Measurements from ENCODE around the gene EHMT1.

Gene EHMT1

DNA sequence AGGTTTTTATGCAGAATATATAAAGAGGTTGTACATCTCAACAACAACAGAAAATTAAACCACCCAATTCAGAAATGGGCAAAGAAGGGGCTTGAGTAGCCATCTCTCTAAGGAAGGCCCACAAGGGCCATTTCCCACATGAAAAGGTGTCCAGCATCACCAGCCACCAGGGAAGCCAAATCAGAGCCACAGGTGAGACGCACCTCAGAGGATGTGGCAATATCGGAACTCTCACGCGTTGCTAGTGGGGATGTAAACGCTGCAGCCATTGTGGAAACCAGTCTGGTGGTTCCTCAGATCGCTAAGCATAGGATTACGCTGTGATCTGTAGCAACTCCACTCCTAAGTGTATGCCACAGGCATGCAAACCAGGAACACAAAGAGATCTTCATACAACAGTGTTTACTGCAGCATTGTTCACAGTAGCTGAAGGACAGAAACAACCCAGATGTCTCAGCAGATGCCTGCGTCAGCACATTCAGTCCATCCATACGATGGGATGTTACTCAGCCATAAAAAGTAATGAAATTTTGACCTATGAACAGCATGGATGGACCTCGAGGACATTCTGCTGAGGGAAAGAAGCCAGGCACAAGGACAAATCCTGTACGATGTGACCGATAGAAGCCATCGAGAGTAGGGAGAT is 174.5 kb downstream of the EHMT1 start:
- Histone ChIP-seq H4K20me1 (ENCODE audit: insufficient read depth) (no peaks in the 10 kb centered on the region), H3K4me3 (IDR thresholded peaks at IDR 0.05; ENCODE audit: insufficient read depth, low read depth, low read length) (no peak overlapping the region), H3K79me2 (ENCODE audit: insufficient read depth, low read depth) (no peaks in the 10 kb centered on the region), H3K4me2 (no peak overlapping the region), H2AFZ (ENCODE audit: low read depth) (no peak overlapping the region), H3K27me3 (ENCODE audit: insufficient read depth, low read depth) (no peaks in the 10 kb centered on the region), H3K4me1 (ENCODE audit: low read depth, poor library complexity, severe bottlenecking) (no peaks in the 10 kb centered on the region), H3K27ac (no peak overlapping the region), H3K9ac (no peak overlapping the region), H3K36me3 (ENCODE audit: insufficient read depth) (no peaks in the 10 kb centered on the region; the same call in 1 of the 2 replicates)
- TF ChIP-seq, protein P1, sequence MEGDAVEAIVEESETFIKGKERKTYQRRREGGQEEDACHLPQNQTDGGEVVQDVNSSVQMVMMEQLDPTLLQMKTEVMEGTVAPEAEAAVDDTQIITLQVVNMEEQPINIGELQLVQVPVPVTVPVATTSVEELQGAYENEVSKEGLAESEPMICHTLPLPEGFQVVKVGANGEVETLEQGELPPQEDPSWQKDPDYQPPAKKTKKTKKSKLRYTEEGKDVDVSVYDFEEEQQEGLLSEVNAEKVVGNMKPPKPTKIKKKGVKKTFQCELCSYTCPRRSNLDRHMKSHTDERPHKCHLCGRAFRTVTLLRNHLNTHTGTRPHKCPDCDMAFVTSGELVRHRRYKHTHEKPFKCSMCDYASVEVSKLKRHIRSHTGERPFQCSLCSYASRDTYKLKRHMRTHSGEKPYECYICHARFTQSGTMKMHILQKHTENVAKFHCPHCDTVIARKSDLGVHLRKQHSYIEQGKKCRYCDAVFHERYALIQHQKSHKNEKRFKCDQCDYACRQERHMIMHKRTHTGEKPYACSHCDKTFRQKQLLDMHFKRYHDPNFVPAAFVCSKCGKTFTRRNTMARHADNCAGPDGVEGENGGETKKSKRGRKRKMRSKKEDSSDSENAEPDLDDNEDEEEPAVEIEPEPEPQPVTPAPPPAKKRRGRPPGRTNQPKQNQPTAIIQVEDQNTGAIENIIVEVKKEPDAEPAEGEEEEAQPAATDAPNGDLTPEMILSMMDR (conservative IDR thresholded peaks at IDR 0.05; ENCODE audit: low read depth, low read length) = no peak

DNA sequence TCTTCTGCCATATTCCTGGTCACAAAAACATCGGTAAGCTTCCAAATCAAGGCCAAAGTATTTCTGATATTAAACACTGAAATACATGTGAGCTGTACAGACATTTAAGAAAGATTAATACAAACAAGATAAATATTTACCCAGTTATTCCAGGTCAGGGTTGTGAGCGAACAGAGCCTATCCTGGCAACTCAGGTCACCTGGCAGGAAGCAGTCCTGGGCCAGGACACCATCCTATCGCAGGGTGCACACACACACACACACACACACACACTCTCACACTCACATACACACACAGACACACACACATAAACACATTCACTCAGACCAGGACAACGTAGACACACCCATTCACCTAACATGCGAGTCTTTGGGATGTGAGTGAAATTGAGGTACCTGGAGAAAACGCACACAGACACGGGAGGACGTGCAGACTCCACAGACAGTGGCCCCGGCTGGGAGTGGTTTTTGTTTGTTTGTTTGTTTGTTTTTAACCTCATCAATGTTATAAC is 176.4 kb downstream of the EHMT1 start:
- TF ChIP-seq, protein P1 (conservative IDR thresholded peaks at IDR 0.05; ENCODE audit: low read depth, low read length) = no peak
- H3K4me1 ChIP-seq (ENCODE audit: low read depth, poor library complexity, severe bottlenecking) = no peaks in the 10 kb centered on the region
- no peak overlapping the region for H2AFZ ChIP-seq (ENCODE audit: low read depth)
- H3K4me3 ChIP-seq (IDR thresholded peaks at IDR 0.05; ENCODE audit: insufficient read depth, low read depth, low read length) = no peak overlapping the region
- no peaks in the 10 kb centered on the region; the same call in 1 of the 2 replicates for H3K36me3 ChIP-seq (ENCODE audit: insufficient read depth)
- H3K9ac ChIP-seq = no peak overlapping the region
- no peaks in the 10 kb centered on the region for H3K79me2 ChIP-seq (ENCODE audit: insufficient read depth, low read depth)
- H3K4me2 ChIP-seq = no peak overlapping the region
- no peaks in the 10 kb centered on the region for H3K27me3 ChIP-seq (ENCODE audit: insufficient read depth, low read depth)
- no peaks in the 10 kb centered on the region for H4K20me1 ChIP-seq (ENCODE audit: insufficient read depth)
- no peak overlapping the region for H3K27ac ChIP-seq

DNA sequence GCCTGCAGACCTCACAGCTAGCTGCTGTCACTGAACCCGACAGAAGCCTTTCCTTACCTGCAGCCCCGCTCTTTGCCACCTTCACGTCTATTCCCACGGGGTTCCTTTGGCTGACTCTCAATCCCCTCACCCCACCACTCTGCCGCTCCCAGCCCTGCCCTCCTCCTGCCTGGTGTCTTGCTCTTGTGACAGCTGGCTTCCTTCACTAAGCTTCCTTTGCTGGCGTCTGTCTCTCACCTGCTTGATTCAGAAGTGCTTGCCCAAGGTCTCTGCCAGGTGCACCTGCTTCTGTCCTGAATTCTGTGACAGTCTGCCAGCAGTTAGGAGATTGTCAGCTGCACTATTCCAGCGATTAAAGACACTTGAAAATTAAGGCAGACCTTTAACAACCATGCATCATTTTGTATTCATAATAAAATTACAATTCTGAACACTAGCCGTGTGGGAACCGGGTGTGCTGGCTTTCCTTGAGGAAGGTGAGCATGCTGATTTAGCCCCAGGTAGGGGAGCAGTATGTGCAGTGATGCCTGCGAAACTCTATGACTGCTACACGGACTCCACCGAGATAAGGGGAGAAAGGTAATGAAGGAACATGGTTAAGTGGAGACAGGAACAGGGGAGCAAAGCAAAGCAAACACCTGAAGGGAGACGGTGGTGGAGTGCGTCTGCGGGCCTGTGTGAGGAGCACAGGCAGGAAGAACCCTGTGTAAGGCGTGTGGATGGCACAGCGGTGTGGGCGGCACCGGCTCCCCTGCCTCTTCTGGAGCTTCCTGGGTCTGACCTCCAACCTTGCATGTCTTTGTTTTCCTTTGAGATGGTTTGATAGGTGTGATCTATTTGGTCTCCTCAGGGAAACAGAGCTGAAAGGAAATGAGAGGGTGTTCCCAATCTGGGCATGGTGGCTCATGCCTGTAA is 178.7 kb downstream of the EHMT1 start:
- H3K4me1 ChIP-seq (ENCODE audit: low read depth, poor library complexity, severe bottlenecking) = no peaks in the 10 kb centered on the region
- H2AFZ ChIP-seq (ENCODE audit: low read depth) = no peak overlapping the region
- H3K4me3 ChIP-seq (IDR thresholded peaks at IDR 0.05; ENCODE audit: insufficient read depth, low read depth, low read length) = no peak overlapping the region
- no peak overlapping the region for H3K9ac ChIP-seq
- TF ChIP-seq, protein P1 (conservative IDR thresholded peaks at IDR 0.05; ENCODE audit: low read depth, low read length) = no peak
- no peaks in the 10 kb centered on the region for H3K27me3 ChIP-seq (ENCODE audit: insufficient read depth, low read depth)
- no peak overlapping the region for H3K4me2 ChIP-seq
- H3K27ac ChIP-seq = no peak overlapping the region
- no peaks in the 10 kb centered on the region for H4K20me1 ChIP-seq (ENCODE audit: insufficient read depth)
- H3K36me3 ChIP-seq (ENCODE audit: insufficient read depth) = no peaks in the 10 kb centered on the region
- H3K79me2 ChIP-seq (ENCODE audit: insufficient read depth, low read depth) = no peaks in the 10 kb centered on the region

DNA sequence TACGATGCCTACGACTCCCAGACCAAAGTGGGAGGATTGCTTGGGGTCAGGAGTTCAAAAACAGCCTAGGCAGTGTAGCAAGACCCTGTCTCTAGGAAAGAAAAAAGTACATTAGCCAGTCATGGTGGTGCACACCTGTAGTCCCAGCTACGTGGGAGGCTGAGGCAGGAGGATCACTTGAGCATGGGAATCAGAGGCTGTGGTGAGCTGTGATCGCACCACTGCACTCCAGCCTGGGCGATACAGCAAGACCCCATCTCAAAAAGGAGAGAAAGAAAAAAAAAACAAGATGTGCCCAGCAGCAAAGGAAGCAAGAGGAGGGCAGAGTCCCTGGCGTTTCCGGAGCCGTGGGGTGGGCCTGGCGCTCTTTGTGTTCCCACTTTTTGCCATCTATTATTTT is 179.3 kb downstream of the EHMT1 start:
- TF ChIP-seq, protein P1 (conservative IDR thresholded peaks at IDR 0.05; ENCODE audit: low read depth, low read length) = no peak
- no peak overlapping the region for H3K4me3 ChIP-seq (IDR thresholded peaks at IDR 0.05; ENCODE audit: insufficient read depth, low read depth, low read length)
- no peaks in the 10 kb centered on the region for H3K79me2 ChIP-seq (ENCODE audit: insufficient read depth, low read depth)
- no peaks in the 10 kb centered on the region for H3K36me3 ChIP-seq (ENCODE audit: insufficient read depth)
- no peak overlapping the region for H3K9ac ChIP-seq
- H3K4me1 ChIP-seq (ENCODE audit: low read depth, poor library complexity, severe bottlenecking) = no peaks in the 10 kb centered on the region
- no peaks in the 10 kb centered on the region for H3K27me3 ChIP-seq (ENCODE audit: insufficient read depth, low read depth)
- H3K4me2 ChIP-seq = no peak overlapping the region
- no peak overlapping the region for H2AFZ ChIP-seq (ENCODE audit: low read depth)
- H4K20me1 ChIP-seq (ENCODE audit: insufficient read depth) = no peaks in the 10 kb centered on the region
- no peak overlapping the region for H3K27ac ChIP-seq

Measured in KMS-11 (cell line).